Vagina (tissue), 2 donors: ENCODE data around the gene ZNF831. TPM values are rescaled to one million over a fixed set of nuclear protein-coding genes. Genes with fewer than 3 reads are reported as not detected.

ENCODE experiments used
- DNase-seq, 2 donors: peaks; one replicate each; pipeline ENCODE4 v3.0.0-alpha.2; 2017; ENCODE audit errors: extremely low spot score in 2 of 2
- H3K27ac ChIP-seq: fragments of 200-600 bp; sonication (generic); one replicate; pipeline ENCODE4 v1.5.1; 2019
- H3K27me3 ChIP-seq: fragments of 200-600 bp; sonication (generic); one replicate; pipeline ENCODE4 v1.5.1; 2019
- H3K36me3 ChIP-seq, 2 donors: fragments of 200-600 bp; sonication (generic); one replicate each; pipeline ENCODE4 v1.5.1; 2017 to 2019
- H3K4me1 ChIP-seq: fragments of 200-600 bp; sonication (generic); one replicate; pipeline ENCODE4 v1.5.1; 2019
- H3K4me3 ChIP-seq, 2 donors: fragments of 200-600 bp; sonication (generic); 1 replicate in 1 of 2; 2 replicates in 1 of 2; pipeline ENCODE4 v1.5.1; 2016 to 2019
- H3K9me3 ChIP-seq: fragments of 200-600 bp; sonication (generic); one replicate; pipeline ENCODE4 v1.5.1; 2019
- POLR2A ChIP-seq, 2 donors: fragments of 450-650 bp; IDR thresholded peaks; one replicate each; pipeline ENCODE4 v1.6.1; 2017; ENCODE audit warnings: antibody characterized with exemption in 2 of 2, mild to moderate bottlenecking in 2 of 2, moderate library complexity in 2 of 2
- POLR2AphosphoS5 ChIP-seq, 2 donors: sonication (generic); formaldehyde crosslinking; IDR thresholded peaks; one replicate each; pipeline ENCODE4 v1.9.0; 2017; ENCODE audit warnings: antibody characterized with exemption in 2 of 2, mild to moderate bottlenecking in 2 of 2, low read depth in 1 of 2; ENCODE audit not compliant: insufficient read depth in 1 of 2
- intact Hi-C: fragments of 100-400 bp; cut with DNase I; formaldehyde crosslinking; loops from one replicate; pipeline ENCODE4 v1.15.1; 2023
- total RNA-seq: library from RNA; depleted of rRNA; stranded (reverse); fragments of >200 nt; gene quantifications from one replicate; pipeline ENCODE4 v1.2.3, GENCODE V29; 2016
- TF ChIP-seq, protein P1 (sequence below), 3 experiments: fragments of 450-650 bp in 2 of 3; fragments of 200-600 bp in 1 of 3; sonication (generic) in 1 of 3; IDR thresholded peaks; one replicate each; pipeline ENCODE4 v1.5.1; 2017 to 2019; ENCODE audit warnings: antibody characterized with exemption in 3 of 3, mild to moderate bottlenecking in 2 of 3, moderate library complexity in 2 of 3

The ZNF831 gene
- total RNA-seq, 1 donor from 2014 or later: 2.2 TPM

- TF ChIP-seq POLR2AphosphoS5 (IDR thresholded peaks at IDR 0.05; ENCODE audit: insufficient read depth in 1 of 2, low read depth in 1 of 2) (no peak), POLR2A (IDR thresholded peaks at IDR 0.05) (no peak)
- TF ChIP-seq, protein P1, sequence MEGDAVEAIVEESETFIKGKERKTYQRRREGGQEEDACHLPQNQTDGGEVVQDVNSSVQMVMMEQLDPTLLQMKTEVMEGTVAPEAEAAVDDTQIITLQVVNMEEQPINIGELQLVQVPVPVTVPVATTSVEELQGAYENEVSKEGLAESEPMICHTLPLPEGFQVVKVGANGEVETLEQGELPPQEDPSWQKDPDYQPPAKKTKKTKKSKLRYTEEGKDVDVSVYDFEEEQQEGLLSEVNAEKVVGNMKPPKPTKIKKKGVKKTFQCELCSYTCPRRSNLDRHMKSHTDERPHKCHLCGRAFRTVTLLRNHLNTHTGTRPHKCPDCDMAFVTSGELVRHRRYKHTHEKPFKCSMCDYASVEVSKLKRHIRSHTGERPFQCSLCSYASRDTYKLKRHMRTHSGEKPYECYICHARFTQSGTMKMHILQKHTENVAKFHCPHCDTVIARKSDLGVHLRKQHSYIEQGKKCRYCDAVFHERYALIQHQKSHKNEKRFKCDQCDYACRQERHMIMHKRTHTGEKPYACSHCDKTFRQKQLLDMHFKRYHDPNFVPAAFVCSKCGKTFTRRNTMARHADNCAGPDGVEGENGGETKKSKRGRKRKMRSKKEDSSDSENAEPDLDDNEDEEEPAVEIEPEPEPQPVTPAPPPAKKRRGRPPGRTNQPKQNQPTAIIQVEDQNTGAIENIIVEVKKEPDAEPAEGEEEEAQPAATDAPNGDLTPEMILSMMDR (IDR thresholded peaks at IDR 0.05): no peak
Measured at GRCh38 chr20:59178983-59179595, 15.5 kb downstream of the ZNF831 start.

DNA sequence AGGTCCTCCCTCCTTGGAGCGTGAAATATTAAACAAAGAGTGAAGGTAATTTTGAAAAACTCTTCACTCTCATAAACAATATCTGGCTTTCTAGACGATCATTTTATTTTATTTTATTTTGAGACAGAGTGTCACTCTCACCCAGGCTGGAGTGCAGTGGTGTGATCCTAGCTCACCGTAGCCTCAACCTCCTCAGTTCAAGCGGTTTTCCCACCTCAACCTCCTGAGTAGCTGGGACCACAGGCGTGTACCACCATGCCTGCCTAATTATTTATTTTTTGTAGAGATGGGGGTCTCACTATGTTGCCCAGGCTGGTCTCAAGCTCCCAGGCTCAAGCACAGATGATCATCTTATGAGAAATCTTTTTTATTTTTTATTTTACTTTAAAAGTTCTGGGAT, 16.4 kb downstream of the ZNF831 start:
- H3K27me3 ChIP-seq: no peaks in the 10 kb centered on the region
- TF ChIP-seq, protein P1 (IDR thresholded peaks at IDR 0.05): no peak
- no peak overlapping the region for H3K4me3 ChIP-seq
- H3K27ac ChIP-seq: no peak overlapping the region
- no peaks in the 10 kb centered on the region for H3K9me3 ChIP-seq
- DNase-seq: no peak
- H3K4me1 ChIP-seq: no peaks in the 10 kb centered on the region
- intact Hi-C loops: no loop called here
- no peaks in the 10 kb centered on the region for H3K36me3 ChIP-seq

More at GRCh38 chr20:59178983-59179595, 15.5 kb downstream of the ZNF831 start:
- no peak overlapping the region for H3K4me3 ChIP-seq
- intact Hi-C loops: no loop called here
- H3K9me3 ChIP-seq: no peaks in the 10 kb centered on the region
- H3K27ac ChIP-seq: no peak overlapping the region
- DNase-seq: no peak
- no peaks in the 10 kb centered on the region for H3K27me3 ChIP-seq
- no peaks in the 10 kb centered on the region for H3K36me3 ChIP-seq
- no peaks in the 10 kb centered on the region for H3K4me1 ChIP-seq

DNA sequence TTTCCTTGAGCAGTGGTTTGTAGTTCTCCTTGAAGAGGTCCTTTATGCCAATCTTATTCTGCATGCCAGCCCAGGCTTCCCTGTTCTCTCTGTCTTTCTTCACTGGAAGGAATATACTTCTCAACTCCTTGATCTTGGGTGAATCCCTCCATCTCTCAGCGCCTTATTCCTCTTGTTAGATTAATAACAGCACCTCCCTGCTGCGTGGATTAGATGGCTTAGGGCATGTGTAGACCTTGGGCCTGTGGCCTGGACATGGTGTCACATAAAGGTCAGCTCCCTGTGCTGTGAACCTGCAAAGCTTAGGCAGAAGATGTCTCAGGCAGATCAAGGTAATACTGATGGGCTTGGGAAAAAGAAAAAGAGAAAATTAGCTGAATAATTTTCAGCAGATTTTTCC, 18.3 kb downstream of the ZNF831 start:
- intact Hi-C loops: no loop called here
- no peak for DNase-seq
- no peaks in the 10 kb centered on the region for H3K27me3 ChIP-seq

DNA sequence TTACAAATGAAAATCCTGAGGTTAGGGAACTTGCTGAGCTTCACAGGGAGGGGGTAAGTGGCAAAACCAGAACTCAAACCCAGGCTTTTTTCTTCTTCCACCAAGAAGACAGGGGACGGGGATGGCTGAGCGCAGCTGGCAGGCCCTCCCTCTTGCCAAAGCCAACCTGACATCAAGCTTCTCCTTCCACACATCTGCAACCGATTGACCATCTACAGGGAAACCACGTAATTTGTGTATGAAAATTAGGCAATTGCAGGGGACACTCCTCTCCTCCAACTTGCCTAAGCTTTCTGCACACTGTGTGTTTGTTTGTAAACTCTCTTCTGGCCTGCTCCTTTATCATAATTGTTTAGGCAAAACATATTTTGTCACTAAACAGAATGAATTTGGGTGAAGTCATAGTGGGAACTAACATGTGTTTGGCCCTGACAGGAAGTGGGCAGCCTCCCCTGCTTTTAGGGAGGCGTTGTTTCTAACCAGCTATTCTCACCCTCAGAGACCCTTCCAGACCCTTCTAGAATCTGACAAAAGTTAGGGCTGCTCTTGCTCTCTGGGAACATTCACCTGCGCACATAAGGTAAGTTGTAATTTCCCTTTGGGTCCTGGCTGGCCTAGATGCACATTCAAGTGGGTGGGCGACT, 18.9 kb downstream of the ZNF831 start:
- H3K27me3 ChIP-seq: no peaks in the 10 kb centered on the region
- intact Hi-C loops: no loop called here
- H3K36me3 ChIP-seq: no peaks in the 10 kb centered on the region
- TF ChIP-seq POLR2A (IDR thresholded peaks at IDR 0.05): no peak
- TF ChIP-seq, protein P1 (IDR thresholded peaks at IDR 0.05): no peak
- no peak for TF ChIP-seq POLR2AphosphoS5 (IDR thresholded peaks at IDR 0.05; ENCODE audit: insufficient read depth in 1 of 2, low read depth in 1 of 2)
- no peaks in the 10 kb centered on the region for H3K4me1 ChIP-seq
- H3K9me3 ChIP-seq: no peaks in the 10 kb centered on the region
- no peak overlapping the region for H3K4me3 ChIP-seq
- no peak overlapping the region for H3K27ac ChIP-seq
- DNase-seq: no peak

More for the DNA sequence above, 18.3 kb downstream of the ZNF831 start:
- no peaks in the 10 kb centered on the region for H3K36me3 ChIP-seq
- H3K4me3 ChIP-seq: no peak overlapping the region
- no peak overlapping the region for H3K27ac ChIP-seq
- TF ChIP-seq, protein P1 (IDR thresholded peaks at IDR 0.05): no peak
- TF ChIP-seq POLR2AphosphoS5 (IDR thresholded peaks at IDR 0.05; ENCODE audit: insufficient read depth in 1 of 2, low read depth in 1 of 2) (no peak), POLR2A (IDR thresholded peaks at IDR 0.05) (no peak)
- H3K4me1 ChIP-seq: no peaks in the 10 kb centered on the region
- no peaks in the 10 kb centered on the region for H3K9me3 ChIP-seq

GRCh38 chr20:59183751-59184150, 20.1 kb downstream of the ZNF831 start:
- no peaks in the 10 kb centered on the region for H3K4me1 ChIP-seq
- H3K4me3 ChIP-seq: no peak overlapping the region
- TF ChIP-seq POLR2AphosphoS5 (IDR thresholded peaks at IDR 0.05; ENCODE audit: insufficient read depth in 1 of 2, low read depth in 1 of 2) (no peak), POLR2A (IDR thresholded peaks at IDR 0.05) (no peak)
- TF ChIP-seq, protein P1 (IDR thresholded peaks at IDR 0.05): no peak
- no peaks in the 10 kb centered on the region for H3K9me3 ChIP-seq
- H3K27me3 ChIP-seq: no peaks in the 10 kb centered on the region
- no peaks in the 10 kb centered on the region for H3K36me3 ChIP-seq
- intact Hi-C loops: no loop called here
- DNase-seq: no peak
- no peak overlapping the region for H3K27ac ChIP-seq
